Stimulated activated CD4-positive, alpha-beta T cell treated with anti-CD3 and anti-CD28 coated beads, Interleukin-4, amount 100 ng/mL, for 4 hours (primary cell): ENCODE results near the gene C19orf81.

Experiments used
- DNase-seq, 2 experiments: peaks; one replicate each; pipeline ENCODE4 v3.0.0-alpha.2; 2020

C19orf81 gene

DNA sequence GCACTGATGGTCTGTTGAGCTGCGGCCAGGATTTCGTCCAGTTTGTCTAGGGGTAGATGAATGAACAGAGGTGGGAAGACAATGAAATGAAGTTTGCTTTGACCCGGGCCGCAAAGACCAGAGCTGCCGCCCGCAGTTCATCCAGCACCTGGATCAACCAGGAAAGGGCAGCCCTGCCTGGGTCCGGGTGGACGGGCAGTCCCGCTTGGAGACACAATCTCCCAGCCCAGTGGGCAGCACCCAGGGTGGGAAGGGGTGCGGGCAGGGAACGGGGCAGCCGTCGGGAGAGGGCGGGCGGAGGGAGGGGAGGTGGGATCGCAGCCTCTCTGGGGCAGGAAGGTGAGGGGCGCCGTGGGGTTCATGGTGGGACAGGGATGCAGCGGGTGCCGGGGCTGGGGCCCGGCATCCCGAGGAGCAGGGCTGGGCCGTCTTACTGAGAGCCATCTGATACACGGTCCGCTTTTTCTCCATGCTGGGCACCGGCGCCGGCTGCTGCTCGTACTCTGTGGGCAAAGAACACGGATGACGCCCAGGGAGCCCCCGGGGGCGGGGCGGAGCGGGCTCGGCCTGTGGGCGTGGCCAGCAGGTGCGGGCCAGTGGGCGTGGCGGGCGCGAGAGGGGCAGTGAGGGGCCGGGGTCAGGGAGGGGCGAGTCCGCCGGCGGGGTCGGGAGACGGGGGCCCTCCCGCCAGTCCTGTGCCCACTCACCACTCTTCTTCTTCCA lies 37.2 kb downstream of the C19orf81 start:
- DNase-seq: no peak

DNA sequence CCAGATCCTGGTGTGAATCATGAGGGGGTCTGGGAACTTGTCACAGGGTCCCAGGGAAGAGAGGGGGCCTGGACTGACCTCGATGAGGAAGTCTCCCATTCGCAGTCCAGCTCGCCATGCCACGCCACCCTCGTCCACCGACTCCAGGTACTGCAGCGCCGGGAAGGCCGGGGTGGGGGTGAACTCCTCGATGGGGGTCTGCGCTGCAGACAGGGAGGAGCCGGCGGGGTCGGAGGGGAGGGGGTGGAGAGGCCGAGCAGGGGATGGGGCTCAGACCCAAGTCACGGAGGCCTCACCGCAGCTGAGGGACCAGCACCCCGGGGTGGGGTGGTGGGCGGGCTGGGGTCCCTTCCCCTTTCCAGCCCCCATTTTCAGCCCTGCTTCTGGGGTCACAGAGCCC lies 39.5 kb downstream of the C19orf81 start:
- no peak for DNase-seq

DNA sequence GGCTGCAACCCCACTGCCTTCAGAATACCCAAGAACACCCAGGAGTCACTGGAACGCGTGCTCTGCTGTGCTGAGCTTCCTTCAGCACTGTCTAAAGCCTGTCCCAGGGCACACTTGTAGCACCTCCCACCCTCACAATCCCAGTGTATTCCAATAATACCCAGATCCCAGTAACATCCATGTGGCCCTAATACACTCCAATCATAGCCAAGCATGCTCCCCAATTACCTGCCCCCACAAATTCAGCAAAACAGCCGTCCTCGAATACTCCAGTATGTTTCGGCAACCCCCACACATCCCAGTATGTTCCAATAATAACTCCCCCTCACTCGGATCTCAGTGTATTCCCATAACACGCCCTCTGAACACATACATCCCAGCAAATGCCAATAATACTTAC lies 41.2 kb downstream of the C19orf81 start:
- DNase-seq: no peak

DNA sequence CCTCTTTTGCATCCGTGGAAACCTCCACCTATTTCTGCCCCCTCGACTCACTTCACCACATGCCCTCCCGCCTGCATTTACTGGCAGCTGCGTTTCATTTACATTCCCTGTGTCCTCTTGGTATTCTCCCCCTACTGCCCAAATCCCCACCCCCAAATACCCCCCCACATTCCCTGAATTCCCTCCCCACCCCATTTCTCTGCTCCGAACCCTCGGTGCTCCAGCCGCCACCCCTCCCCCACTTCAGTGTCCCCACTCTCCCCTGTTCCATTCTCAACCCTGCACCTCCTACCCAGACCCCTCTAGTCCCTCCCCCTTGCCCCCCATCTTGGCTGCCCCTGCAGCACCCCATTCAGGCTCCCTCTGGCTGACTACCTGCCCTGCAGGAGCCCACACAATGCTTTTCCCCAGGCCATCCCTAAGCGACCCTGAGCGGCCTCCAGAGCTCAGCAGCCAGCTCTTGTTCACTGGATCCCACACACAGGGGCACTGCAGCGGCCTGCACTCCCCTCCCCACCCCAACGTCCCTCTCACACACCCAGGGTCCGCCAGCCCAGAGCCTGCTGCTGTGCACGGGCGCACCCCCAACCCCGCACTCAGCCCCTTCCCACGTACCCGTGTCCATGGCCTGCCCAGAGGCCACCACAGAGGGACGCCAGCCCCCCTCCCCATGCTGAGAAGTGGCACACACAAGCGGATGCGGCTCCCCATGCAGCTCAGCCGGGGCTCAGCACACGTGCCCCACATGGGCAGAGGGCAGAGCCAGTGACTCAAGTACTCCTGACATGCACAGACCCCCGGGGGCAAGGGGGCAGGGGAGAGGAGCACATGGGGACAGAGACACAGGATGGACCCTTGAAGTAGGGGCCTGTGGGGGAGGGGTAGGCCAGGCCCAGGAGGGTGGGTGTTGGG lies 44.1 kb downstream of the C19orf81 start:
- DNase-seq: no peak

DNA sequence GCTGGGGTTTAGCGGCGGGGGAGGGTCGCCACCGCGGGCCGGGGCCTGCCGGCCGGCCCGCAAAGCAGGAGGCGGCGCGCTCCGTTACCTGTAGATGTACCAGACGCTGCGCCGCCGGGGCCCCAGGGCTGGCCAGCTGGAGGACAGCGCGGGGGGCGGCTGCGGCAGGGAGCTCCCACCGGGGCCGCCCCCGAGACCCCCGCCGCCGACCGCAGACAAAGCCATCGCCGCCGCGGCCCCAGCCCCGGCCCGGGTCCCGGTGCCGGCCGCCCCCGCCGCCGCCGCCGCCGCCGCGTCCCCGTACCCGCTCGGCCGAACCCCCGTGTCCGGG lies 45.5 kb downstream of the C19orf81 start:
- DNase-seq: no peak

DNA sequence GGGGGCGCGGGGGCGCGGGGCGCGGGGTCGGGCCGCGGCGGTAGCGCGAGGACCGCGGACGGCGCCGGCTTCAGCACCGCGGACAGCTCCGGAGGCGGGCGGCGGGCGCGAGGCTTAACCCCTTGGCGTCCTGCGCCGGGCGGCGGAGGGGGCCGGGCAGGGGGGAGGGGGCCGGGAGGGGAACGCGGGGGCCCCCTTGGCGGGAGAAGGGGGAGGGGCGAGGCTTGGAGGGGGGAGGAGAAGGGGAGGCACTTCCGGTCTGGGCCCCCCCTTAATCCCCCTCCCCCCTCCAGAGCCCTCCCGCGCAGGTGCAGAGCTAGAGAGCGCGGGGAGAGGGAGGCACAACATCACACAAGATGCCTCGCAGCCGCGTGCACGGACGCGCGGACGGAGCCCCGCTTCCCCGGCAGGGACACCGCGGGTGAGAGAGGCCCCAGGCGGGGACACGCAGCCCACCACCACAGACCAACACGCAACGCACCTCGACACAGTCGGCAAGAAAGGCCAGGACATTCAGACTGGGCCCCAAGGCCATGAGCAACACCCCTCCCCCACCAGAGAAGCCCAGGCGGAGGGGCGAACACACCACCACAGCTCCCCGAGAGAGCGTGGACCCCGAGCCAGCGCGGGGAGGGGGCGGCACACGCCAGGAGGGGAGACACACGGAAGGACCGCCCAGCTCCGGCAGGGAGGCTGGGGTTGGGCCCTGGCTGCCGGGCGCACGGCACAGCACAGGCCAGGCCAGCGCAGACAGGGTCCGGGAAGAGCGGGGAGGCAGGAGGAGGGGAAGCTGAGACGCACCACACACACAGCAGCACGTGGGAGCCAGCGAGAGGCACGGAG lies 46.2 kb downstream of the C19orf81 start:
- peak in 1 of 2 experiments; percentile 28 for DNase-seq

DNA sequence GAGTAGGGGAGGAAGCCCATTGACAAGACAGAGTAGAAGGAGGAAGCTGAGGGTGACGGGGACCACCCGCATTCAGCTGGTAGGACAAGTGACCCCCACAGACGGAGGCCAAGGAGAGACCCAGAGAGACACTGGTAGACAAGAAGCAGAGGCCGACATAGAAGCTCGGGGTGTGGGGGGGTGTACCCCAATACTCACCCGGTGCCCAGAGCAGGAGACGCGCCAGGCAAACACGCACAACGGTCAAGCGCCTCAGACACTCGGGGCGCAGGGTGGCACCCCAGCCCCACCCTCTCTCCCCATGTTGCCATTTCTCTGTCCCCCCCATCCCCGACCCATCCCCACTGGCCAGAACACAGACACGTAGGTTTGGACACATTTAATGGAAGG lies 46.8 kb downstream of the C19orf81 start:
- DNase-seq: no peak

DNA sequence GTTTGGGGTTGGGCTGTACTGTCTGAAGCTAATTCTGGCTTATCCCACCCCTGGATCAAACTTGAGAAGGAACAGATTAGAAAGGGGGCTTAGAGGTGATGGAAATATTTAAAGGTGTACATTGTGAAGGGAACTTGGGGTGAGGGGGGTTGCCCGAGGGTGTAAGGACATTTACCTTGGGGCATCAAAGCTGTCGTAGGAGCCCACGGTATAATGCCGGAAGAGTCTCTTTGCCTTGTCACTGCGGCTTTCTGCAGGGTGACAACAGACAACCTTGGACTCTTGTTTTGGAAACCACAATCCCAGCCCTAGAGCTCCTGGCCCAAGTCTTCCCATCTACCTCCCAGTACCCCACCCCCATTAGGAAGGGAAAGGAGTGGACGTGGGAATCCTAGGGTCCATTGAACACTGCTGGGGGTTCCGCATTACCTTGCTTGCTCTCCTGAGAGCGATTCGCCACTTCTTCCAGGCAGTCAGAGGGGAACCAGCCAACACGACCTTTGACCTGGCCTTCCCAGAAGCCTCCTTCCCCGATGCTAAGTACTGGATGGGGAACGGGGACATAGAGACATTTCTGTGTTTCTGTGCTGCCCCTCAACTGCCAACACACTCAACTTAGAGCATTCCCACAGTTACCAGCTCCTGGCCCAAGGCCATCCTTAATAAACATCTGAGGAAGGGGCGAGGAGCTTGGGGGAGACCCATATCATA lies 48.3 kb downstream of the C19orf81 start:
- DNase-seq: no peak

DNA sequence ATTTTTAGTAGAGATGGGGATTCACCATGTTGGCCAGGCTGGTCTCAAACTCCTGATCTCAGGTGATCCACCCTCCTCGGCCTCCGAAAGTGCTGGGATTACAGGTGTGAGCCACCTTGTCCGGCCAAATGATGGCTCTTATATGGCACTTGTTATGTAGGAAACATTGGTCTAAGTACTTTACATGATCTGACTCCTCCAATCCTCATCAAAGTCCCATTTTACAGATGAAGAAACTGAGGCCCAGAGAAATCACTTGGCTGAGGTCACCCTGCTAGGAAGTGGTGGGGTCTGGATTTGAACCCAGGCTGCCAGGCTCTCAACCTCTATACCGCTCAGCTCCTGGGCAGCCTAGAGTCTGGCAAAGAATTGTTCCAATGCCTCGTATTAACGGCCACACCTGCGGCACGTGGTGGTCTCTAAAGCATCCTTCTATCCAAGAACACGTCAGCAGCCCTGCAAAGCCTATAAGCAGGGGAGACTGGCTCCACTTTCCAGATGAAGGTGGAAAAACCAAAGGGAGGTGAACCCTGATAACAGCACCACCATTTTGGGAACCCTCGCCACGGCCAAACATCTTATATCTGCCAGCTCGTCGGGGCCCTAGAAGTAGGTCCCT lies 52.2 kb downstream of the C19orf81 start:
- no peak for DNase-seq

DNA sequence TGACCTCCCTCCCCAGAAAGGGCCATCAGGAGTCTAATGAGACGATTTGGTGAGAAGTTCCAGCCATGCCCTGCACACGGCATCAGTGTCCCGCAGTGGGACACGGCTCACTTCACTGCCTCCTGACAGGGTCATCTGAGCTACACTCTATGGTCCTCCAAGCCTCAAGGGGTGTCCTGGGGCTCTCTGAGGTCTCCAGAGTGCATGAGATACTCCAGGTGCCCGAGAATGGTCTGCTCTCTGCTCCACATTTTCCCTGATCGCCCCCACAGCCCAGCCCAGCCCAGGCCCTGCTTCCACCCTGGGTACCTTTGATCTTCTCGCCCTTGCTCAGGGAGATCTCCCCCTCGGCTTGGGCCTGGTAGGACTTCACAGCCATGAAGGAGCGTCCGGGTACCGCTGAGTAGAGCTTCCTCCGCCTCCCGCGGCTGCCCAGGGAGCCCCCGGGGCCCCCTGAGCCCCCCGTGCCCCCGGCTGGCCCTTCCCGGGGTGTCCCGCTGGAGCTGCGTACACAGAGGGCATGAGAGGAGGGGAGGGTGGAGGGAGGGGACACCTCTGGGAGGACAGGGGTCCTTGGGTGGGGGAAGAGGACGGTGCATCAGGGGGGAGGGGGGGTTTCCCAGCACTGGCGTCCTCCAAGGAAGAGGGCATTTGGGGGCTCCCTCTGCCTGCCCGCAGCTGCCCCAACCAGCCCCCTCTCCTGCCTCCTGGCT lies 53.1 kb downstream of the C19orf81 start:
- no peak for DNase-seq

DNA sequence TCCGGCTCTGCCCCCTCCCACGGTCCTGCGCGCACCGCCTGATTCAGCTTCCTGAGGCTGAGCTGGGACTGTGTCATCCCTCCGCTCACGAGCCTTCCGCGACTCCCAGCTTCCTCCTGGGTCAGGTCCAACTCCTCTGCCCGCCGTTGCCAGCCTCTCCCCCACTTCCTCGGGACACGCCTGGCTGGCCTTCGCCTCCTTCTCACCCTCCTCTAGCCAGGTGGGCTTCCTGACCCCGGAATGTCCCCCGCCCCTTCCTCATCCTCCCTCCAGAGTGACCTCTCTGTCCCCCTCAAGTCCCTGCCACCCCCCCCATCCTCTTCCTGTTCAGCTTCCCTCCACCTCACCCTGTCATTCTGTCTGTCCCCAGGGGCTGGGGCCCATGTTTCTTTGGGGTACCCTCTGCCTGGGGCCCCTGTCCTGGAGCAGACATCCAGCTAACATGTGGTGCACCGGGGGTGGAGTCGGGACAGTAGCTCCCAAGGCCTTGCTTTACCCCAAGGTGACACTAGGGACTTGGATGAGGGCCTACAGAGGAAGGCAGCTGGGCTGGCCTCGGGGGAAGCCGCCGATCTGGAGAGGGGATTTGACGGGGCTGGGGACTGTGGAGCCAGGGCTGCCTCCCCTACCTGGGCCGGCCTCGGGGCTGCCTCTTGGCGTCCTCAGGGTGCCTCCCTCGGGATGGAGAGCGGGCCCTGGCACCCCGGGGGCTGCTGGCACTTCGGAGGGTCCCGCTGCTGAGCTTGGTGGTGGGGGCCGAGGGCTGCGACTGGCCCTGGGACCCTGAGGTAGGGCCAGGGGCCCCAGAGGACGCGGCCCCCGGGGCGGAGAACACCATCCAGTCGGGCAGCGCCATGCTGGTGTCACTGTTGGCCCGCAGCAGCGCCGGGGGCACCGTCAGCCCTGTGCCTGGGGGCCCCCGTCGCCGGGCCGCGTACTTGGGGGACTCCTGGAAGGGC lies 53.9 kb downstream of the C19orf81 start:
- no peak for DNase-seq

DNA sequence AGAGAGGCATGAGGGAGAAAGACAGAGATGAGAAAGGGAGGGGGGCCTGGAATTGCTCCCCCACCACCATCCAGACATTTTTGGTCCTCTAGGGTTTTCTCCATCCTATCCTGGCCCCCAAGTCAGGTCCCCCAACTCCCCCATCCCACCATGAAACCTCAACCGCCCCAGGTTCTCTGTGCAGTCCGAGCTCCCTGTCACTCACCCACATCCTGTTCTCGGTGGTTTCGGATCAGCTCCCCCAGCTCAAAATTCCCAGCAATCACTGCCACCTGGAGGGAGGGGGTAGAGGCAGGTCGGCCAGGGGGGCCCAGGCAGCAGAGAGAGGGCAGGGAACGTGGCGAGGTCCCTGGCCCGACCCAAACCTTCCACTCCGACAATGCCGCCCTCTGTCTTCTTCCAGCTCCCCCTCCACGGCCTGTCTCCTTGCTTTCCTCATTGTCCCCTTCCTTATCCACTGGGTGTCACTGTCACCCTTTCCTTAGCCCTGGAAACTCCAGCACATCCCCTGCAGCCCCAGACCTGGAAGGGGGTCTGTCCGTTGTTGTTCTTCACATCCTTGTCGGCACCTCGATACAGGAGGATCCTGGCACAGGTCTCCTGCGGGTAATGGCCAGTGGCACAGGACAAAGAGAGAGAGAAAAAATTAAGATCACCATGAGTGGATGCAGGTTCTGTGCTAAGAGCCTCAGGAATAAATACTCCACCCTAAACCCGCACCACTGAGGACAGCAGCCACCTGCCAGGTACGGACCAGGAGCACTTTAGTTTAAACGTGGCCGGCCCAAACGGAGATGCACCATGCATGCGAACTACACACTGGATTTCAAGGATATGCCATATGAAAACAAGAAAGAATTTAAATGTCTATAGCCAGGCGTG lies 54.9 kb downstream of the C19orf81 start:
- no peak for DNase-seq

DNA sequence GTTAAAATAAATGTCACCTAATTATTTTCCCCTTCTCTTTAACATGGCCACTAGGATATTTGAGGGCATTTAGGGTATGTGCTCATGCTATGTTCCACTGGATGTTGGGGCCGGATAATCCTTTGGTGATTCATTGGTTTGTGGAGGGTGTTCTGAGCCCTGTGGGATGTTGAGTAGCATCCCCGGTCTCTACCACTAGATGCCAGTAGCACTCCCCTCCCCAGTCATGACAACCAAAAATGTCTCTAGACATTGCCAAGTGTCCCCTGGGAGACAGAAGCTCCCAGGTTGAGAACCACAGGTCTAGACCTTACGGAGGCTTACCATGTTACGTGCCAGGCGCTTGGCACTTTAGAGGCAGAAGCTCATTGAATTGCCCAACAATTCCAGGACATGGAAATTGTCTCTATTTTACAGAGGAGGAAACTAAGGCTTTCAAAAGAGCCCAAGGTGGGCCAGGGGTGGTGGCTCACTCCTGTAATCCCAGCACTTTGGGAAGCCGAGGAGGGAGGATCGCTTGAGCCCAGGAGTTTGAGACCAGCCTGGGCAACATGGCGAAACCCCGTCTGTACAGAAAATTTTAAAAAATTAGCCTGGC lies 56.3 kb downstream of the C19orf81 start:
- peak in 1 of 2 experiments; percentile 23 for DNase-seq

DNA sequence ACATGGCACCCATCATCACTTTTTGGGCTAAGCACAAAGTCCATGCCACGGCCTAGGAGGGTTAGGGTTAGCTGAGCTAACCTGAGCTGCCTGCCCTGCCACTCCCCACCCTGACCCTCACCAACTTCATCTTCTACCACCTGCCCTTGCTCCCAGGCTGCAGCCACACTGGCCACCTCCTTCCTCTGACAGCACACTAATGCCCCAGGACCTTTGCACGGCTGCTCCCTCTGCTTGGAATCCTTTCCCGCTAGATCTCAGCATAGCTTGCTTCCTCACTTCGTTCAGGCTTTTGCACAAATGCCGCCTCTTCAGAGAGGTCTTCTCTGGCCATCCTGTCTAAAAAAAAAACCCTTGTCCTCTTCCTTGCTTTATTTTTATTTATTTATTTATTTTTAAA lies 57.1 kb downstream of the C19orf81 start:
- no peak for DNase-seq

DNA sequence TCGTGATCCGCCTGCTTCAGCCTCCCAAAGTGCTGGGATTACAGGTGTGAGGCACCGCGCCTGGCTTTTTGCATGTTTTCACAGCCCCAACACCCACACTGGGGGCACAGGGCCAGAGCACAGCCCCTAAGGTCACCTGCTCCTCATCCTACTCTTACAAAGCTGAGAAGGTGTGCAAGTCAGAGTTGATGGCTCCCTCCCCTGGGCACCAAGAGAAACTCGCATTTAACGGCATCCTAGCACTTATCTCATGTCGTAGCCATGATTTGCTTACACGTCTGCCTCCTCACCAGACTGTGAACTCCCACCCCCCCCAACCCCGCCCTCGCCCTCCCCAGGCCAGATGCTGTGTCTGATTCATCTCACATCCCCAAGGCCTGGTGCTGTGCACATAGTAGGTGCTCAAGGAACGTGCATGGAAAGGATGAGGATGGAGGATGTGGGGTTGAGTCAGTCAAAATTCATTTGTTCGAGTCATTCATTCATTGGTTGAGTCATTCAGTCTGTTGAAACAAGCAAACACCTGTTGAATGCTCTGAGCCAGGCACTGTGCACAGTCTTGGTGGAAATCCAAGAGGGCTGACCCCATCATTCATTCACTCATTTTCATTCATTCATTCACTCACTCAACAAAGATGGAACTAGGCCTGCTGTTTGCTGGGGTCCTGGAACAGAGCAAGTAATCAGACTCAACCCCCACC lies 59.1 kb downstream of the C19orf81 start:
- DNase-seq: no peak
